ENCODE measurements around the gene DAB2IP.
"Not testable (repeated sequence)": the region's sequence is repeated elsewhere in the genome, so short reads cannot be mapped to it uniquely, and the experiment has no call there.

The DAB2IP gene

GRCh38 chr9:121739971-121740370 lies 88.5 kb downstream of the DAB2IP start:
- H3K27ac Mint-ChIP-seq, result peak overlapping the region; percentile 34 to 48 (median 42)
- no peaks in the 10 kb centered on the region for H3K36me3 Mint-ChIP-seq (ENCODE audit: low read depth)
- TF ChIP-seq CTCF (IDR thresholded peaks at IDR 0.05; ENCODE audit: unreplicated experiment in 3 of 3), result no peak
- H3K27me3 Mint-ChIP-seq (ENCODE audit: low read depth), result no peaks in the 10 kb centered on the region
- H3K9me3 Mint-ChIP-seq, result no peaks in the 10 kb centered on the region
- H3K4me1 Mint-ChIP-seq, result peaks cover 65% of the 10 kb centered on the region
- peak overlapping the region in 1 of 3 experiments; percentile 11 for H3K4me3 Mint-ChIP-seq

- no peaks in the 10 kb centered on the region for H3K36me3 Mint-ChIP-seq (ENCODE audit: low read depth)
- H3K4me3 Mint-ChIP-seq, result no peak overlapping the region
- H3K27ac Mint-ChIP-seq, result peak overlapping the region in 2 of 3 experiments; percentile 21 to 34
- TF ChIP-seq CTCF (IDR thresholded peaks at IDR 0.05; ENCODE audit: unreplicated experiment in 3 of 3), result no peak
- no peaks in the 10 kb centered on the region for H3K9me3 Mint-ChIP-seq
- H3K27me3 Mint-ChIP-seq (ENCODE audit: low read depth), result no peaks in the 10 kb centered on the region
- peaks cover 52% of the 10 kb centered on the region for H3K4me1 Mint-ChIP-seq
These were observed 89.9 kb downstream of the DAB2IP start for GRCh38 chr9:121741228-121741918.

GRCh38 chr9:121741919-121742283 lies 90.5 kb downstream of the DAB2IP start:
- not testable (repeated sequence) for H3K36me3 Mint-ChIP-seq (ENCODE audit: low read depth); H3K27ac Mint-ChIP-seq; H3K27me3 Mint-ChIP-seq (ENCODE audit: low read depth); H3K4me3 Mint-ChIP-seq; H3K9me3 Mint-ChIP-seq
- peaks cover 47% of the 10 kb centered on the region for H3K4me1 Mint-ChIP-seq

- Mint-ChIP-seq H3K27me3 (ENCODE audit: low read depth) (no peaks in the 10 kb centered on the region), H3K4me3 (peak overlapping the region in 1 of 3 experiments; percentile 36), H3K4me1 (peaks cover 43% of the 10 kb centered on the region), H3K36me3 (ENCODE audit: low read depth) (no peaks in the 10 kb centered on the region), H3K9me3 (no peaks in the 10 kb centered on the region), H3K27ac (peak overlapping the region in 2 of 3 experiments; percentile 29 to 37)
- no peak for TF ChIP-seq CTCF (IDR thresholded peaks at IDR 0.05; ENCODE audit: unreplicated experiment in 3 of 3)
These were observed 91.5 kb downstream of the DAB2IP start for GRCh38 chr9:121742923-121743322.

GRCh38 chr9:121743441-121744001 lies 92.1 kb downstream of the DAB2IP start:
- Mint-ChIP-seq H3K4me1 (peaks cover 40% of the 10 kb centered on the region), H3K9me3 (no peaks in the 10 kb centered on the region)

More at GRCh38 chr9:121743441-121744001, 92.1 kb downstream of the DAB2IP start:
- H3K27me3 Mint-ChIP-seq (ENCODE audit: low read depth), result no peaks in the 10 kb centered on the region
- no peak overlapping the region for H3K4me3 Mint-ChIP-seq
- no peak for TF ChIP-seq CTCF (IDR thresholded peaks at IDR 0.05; ENCODE audit: unreplicated experiment in 3 of 3)
- no peaks in the 10 kb centered on the region for H3K36me3 Mint-ChIP-seq (ENCODE audit: low read depth)
- no peak overlapping the region for H3K27ac Mint-ChIP-seq

Data from nephron (organoid).